ENCODE results near the gene MYO7B. TPM values are rescaled to one million over a fixed set of nuclear protein-coding genes. Genes with fewer than 3 reads are reported as not detected.

Gene MYO7B
- polyA plus RNA-seq, 4 donors, result 14.2 to 28.9 (median 22.9) TPM

DNA sequence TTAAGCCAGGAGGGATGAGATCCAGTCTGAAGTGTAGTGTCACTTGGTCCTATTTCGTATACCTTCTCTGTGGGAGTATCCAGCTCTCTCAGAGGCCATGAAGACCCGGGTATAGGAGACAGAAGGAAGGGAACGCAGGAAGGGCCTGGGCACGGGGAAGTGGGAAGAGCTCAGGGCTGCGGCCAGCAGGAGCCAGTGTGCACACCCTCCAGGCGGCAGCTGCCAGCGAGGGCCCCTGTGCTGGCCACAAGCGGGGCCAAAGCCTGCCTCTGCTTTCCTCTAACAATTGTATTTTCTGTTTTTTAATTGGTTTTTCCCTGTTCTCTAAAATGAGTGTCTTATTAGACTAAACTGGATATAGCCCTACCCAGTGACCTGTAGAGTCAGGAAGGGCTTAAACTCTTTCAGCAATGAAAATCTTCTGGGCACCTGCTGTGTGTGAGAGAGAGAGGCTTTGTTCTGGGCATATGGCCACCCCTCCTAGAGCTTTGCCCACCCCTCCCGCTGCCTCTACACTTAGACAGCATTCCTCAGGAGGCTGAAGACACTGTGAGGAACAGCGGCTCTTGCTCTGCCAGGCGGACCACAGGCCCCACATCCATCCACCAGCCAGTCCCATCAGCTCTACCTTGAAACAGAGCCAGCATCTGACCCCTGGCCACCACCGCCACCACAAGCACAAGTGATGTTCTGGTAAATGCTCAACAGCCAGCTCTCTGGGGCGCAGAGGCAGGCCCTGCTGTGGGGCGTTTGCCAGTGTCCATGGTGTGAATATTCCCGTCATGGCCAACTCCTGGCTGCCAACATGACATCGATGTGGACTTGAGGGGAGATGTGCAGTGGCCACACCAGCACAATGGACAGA, 120.0 kb downstream of the MYO7B start:
- no peak for DNase-seq (ENCODE audit: low read depth in 4 of 4, low spot score in 2 of 4)

DNA sequence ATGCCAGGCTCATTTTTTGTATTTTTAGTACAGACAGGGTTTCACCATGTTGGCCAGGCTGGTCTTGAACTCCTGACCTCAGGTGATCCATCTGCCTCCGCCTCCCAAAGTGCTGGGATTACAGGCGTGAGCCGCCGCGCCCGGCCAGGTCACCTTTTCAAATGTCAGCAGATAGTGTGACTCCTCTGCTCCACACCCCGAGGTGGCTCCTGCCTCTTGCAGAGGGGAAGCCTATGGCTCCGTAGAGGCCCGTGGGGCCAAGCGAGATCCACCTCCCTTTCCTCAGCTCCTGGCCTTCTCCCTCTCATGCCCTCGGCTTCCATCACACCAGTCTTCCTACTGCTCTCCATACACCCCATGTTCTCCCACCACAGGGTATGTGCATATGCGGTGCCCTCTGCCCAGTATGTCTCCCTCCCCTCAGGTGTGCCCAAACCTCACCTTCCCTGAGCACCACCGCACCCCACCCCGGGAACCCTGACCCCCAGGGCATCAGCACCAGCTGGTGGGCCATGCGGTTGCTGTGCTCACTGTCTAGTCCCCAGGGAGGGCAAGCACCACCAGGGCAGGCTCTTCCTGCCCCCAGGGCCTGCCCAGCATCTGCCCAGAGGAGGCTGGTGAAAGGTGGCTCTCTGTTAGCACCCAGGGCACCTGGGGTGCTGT, 121.2 kb downstream of the MYO7B start:
- DNase-seq (ENCODE audit: low read depth in 4 of 4, low spot score in 2 of 4), result no peak

DNA sequence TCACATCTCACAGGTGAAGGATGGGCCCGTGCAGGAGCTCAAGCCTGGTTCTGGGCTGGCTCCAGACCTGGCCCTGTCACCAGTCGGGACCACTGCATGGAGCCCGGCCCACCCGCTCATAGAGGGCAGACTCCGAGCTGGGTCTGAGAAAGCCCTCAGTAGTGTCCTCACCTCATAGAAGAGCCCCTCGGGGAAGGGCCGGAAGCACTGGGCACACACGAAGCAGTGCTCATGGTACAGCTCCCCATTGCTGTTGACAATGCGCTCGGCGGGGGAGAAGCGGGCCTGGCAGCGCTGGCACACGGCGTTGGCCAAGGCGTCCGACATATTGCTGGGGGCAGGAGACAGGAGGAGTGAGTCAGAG, 121.7 kb downstream of the MYO7B start:
- no peak for DNase-seq (ENCODE audit: low read depth in 4 of 4, low spot score in 2 of 4)

DNA sequence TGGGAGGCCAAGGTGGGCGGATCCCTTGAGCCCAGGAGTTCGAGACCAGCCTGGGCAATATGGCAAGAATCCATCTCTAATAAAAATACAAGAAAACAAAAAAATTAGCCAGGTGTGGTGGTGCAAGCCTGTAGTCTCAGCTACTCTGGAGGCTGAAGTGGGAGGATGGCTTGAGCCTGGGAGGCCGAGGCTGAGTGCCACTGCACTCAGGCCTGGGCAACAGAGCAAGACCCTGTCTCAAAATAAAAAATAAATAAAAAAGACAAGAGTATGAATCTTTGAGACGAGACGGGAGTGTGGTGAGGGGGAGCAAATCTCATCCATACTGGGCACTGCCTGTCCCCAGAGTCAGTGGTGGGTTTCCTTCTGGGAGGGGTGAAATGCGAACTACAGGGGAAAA, 122.7 kb downstream of the MYO7B start:
- DNase-seq (ENCODE audit: low read depth in 4 of 4, low spot score in 2 of 4), result no peak

DNA sequence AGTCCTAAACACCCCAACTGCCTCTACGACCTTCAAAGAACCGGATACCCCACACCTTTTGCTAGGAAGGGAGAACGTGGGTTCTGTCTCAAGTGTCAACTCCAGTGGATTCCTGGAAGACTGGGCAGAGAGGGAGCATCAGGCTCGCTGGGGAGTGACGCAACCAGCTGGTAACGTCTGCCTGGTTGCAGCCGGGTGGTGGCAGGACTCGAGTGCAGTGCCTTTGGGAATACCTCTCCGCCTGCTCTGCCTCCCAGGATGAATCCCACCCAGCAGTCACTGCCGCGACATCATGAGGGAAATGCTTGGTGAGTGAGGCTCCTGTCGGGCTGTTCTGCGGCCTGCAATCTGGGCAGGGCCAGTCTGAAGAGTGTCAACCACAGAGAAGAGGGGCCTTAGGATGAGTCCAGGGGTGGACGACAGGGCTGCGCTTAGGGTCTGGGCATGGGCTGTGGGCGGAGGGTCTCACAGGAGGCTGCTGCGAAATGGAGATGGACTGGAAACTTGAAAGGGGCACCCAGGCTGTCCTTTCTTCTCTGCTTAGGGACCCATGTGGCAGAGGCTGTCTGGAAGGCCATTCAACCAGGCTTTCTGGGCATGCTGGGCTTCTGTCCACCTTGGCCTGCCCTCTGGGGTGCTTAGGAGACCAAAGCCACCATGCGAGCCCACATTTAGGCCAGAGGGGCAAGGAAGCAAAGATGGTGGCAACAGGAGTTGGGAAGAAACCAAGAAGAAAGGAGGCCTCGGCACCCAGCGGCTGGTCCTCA, 123.3 kb downstream of the MYO7B start:
- DNase-seq (ENCODE audit: low read depth in 4 of 4, low spot score in 2 of 4), result no peak

DNA sequence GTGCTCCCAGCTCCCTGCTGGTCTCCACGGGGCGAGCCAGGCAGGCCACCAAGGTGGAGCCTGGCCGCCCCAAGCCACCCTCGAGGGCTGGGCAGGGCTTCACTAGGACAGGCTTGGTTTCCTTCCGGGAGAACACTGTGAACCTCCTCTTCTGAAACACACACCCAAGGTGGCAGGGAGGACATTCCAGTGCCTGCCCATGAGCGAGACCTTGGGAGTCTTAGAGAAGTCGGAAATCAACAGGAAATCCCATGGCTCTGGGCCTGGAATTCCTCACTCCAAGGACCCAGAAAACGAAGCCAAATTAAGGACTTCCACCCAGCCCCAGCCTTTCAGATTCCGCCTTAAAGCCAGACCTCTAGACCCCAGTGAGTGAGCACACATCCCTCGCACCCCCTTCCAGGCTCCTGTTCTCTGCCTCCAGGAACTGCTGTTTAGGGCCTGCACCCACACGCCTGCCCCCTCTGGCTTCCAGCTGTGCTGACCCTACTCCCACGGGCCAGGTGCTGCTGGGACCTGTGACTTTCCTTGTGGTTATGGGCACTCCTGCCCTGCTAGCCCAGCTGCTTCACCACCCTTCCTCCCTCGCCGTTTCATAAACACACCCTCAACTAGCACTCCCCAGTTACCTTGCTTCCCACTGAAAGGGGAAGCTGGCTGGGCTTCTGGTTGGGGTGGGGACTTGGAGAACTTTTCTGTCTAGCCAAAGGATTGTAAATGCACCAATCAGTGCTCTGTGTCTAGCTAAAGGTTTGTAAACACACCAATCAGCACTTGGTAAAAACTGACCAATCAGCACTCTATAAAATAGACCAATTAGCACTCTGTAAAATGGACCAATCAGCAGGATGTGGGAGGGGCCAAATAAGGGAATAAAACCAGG, 124.2 kb downstream of the MYO7B start:
- DNase-seq (ENCODE audit: low read depth in 4 of 4, low spot score in 2 of 4), result no peak

DNA sequence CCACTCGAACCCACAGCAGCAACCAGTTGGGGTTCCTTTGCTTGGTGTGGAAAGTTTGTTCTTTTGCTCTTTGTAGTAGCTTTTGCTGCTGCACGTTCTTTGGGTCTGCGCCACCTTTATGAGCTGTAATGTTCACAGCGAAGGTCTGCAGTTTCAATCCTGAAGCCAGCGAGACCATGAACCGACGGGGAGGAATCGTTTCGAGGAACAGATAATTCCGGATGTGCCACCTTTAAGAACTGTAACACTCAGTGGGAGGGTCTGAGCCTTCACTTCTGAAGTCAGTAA, 124.8 kb downstream of the MYO7B start:
- DNase-seq (ENCODE audit: low read depth in 4 of 4, low spot score in 2 of 4), result no peak

DNA sequence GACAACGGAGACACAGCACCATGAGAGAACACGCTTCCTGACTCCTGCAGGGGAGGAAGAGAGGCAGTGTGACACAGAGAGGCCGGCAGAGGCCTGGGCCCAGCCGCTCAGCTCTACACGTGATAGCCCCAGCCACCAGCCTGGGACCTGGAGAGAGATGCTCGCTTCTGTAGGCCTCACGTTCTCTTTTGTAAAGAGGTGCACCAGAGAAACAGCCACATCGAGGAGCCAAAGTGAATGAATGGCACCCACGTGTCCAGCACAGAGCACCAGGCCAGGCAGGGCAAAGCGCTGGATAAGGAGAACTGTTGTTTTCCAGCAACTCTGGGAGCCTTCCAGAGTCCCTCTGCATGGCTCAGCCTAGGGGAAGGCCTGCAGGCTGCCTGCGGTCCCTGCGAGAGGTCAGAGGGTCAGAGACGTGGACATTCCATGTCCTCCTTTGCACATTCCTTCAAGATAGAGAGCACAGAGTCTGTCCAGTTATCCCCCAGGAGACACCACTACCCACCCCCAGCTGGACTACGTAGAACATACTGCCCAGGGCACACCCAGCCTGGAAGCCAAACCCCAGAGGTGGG, 125.7 kb downstream of the MYO7B start:
- DNase-seq (ENCODE audit: low read depth in 4 of 4, low spot score in 2 of 4), result no peak

DNA sequence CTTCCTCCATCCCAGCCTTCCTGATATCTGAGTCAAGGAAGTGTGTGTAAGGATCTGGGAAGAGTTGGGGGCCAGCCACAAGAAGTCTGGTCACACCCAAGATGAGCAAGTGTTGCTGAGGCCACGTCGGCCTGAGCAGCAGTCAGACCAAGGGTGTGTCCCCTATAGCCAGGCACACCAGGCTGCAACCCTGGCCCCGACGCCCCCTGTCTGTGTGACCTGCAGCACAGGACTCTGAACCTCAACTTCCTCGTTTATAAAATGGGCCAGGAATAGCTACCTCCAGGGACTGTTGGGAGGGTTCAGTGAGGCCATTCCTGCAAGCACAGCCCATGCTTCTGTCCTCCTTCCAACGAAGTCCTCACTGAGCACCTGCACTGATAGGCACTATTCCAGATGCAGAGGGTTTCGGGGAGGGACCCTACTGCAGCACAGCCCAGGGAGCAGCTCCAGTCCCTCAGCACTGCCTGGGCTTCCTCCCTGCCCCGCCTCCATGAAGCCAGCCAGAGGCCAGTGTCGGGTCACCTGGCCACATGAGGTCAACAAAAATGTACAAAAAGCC, 126.5 kb downstream of the MYO7B start:
- no peak for DNase-seq (ENCODE audit: low read depth in 4 of 4, low spot score in 2 of 4)

DNA sequence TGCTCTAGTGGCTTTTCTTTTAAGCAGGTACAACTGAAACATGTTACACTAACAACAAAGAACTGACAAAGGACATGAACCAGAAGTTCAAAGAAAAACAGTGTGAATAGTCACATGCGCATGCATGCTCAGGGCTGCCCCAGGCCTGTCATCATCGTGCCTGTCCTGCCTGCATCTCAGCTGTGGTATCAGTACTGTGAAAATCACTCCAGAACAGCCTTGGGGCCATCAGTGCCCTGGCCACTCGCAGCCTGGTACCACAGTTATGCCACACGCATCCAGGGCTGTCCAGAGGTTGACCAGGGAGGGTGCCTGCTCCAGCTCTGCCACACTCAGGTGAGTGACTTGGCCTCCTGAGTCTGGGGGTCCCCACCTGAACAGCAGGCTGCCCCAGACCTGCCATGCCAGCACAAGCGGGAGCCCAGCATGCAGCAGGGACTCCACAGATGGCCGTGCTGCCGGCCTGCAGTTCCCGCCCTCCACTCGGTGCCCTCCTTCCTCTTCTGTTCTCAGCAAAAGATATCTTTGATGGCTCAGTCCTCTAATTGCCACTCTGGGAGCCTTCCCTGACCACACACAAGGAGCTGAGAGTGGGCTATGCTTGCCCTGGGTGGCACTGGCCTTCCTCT, 127.6 kb downstream of the MYO7B start:
- DNase-seq (ENCODE audit: low read depth in 4 of 4, low spot score in 2 of 4), result no peak

DNA sequence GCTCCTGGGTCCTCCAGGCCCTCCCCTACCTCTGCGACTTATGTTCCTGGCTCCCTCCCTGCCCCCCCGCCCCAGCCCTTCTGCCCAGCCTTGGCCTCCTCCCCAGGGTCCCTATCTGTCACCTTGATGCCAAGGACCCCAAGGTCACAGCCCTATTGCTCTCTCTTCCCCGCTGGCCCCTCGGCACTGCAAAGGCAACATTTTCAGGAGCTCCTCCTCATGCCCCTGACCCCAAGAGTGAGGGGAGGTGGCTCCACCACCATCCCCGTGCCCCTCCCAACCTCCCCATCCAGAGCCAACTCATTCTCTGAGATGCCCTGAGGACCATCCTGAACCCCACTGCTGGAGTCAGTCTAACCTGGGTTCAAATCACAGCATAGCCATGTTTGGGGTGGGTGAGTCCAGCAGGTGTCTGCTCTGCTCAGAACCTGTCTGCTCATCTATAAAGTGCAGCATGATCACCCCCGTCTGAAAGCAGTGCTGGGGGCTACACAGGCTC, 128.1 kb downstream of the MYO7B start:
- no peak for DNase-seq (ENCODE audit: low read depth in 4 of 4, low spot score in 2 of 4)

DNA sequence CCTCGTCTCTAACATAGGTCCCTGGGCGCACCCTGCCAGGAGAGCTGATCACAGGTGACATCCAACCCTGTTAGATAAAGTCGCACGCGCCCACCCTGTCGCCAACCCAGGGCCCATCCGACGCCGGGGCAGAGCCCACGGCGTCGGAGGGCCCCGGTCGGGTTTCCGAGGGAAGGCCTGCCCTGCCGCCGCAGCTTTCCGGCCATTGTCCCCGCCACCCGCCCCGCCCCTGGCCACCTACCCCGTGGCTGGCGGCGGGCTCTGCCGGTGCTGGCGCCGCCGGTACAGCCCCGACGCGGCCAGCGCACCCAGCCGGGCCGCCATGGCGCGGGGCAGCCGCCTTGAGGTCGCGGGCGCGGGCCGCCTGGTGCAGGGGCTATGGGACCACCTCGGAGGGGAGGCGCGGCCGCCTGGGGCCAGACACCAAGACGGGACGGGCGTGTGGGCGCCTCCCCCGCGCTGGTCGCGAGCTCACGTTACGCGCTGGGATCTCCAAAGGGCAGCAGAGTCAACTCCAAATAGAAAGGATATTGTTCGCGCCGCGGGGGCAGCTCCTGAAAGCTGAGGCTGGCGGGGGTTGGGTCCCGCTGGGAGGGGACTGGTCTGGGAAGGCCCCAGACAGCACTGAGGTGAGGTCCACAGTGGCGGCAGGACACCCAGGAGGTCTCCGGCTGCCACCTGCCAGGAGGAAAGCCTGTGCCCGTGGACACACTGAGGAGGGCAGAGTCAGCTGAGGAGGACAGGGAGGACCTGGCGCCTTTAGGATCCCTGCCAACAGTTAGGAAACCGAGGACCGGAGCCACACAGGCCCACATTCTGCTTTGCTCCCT, 128.8 kb downstream of the MYO7B start:
- DNase-seq (ENCODE audit: low read depth in 4 of 4, low spot score in 2 of 4), result no peak

DNA sequence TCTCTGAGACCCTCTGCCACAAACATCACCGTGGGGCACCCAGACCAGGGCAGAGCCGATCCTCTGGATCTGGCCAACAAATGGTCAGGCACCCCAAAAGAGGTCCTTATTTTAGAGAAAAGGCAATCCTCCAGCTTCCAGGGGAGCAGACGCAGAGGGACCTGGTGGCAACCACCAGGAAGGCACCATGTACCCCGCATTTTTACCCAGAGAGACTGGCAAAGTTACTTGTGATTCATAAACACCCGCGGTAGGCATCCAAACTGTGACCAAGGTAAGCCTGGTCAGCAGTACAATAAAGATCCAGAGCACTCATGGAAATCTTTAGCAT, 129.4 kb downstream of the MYO7B start:
- DNase-seq (ENCODE audit: low read depth in 4 of 4, low spot score in 2 of 4), result no peak

DNA sequence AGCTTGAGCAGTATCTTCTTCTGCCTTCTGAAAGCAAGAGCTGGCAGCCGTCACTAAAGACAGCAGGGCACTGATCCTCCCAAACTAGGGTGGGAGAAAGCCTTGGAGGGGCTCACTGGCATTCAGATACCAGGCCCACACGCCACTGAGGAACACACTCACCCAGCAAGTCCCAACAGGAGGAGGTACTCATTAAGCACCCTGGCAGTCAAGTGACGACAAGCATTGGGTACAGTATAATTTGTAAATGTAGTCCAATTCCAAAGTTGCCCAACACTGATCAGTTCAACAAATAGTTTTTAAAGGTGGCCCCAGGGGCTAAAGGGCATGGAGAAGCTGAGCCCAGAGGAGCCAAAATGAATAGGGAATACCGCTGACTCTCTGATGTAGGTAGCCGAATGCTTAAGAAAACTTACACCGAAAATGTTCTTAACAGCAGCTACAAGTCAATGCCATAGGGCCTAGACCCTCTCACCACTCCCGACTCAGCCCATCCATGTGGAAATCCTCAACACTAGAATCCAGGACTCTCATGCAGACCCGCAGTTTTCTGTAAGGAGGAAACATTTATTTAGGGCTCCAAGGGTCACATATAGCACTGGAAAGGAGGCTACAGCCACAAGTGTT, 129.9 kb downstream of the MYO7B start:
- no peak for DNase-seq (ENCODE audit: low read depth in 4 of 4, low spot score in 2 of 4)

DNA sequence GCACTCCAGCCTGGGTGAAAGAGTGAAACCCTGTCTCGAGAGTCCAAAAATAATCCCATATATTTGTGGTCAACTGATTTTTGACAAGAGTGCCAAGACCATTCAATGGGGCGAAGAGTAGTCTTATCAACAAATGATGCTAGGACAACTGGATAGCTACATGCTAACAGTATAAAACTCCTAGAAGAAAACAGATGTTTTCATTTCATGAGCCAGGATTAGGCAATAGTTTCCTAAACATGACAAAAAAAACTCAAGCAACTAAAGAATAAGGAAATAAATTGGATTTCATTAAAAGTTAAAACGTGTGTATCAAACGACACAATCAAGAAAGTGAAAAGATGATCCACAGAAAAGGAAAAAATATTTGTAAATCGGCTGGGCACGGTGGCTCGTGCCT, 133.6 kb downstream of the MYO7B start:
- DNase-seq (ENCODE audit: low read depth in 4 of 4, low spot score in 2 of 4), result no peak

DNA sequence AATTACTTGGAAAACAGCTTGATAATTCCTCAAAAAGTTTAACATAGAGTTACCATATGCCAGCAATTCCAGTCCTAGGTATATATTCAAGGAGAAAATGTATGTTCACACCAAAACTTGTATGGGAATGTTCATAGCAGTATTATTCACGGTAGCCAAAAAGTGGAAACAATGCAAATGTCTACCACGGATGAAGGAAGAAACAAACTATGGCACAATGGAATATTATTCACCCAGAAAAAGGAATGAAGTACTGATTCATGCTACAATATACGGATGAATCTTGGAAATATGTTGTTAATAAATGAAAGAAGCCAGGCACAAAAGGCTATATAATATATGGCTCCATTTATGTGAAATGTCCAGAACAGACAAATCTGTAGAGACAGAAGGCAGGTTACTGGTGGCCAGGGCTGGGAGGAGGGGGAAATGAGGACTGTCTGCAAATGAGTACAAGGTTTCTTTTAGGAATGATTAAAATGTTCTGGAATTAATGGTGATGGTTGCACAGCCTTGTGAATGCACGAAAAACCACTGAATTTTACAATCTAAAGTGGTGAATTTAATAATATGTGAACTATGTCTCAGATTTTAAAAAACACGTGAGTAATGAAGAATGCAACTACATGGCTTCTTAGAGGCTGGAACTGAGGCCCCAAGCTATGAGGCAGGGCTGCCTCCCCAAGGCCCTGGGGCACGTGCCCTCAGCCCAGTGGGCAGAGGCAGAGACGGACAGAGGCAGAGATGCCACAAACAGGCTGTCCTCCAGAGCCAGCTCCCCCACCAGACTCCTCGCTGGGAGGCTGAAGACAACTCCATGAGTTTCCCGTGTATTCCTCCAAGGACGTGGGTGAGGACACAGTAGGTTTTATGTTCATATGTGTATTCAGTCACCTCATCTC, 134.8 kb downstream of the MYO7B start:
- no peak for DNase-seq (ENCODE audit: low read depth in 4 of 4, low spot score in 2 of 4)

DNA sequence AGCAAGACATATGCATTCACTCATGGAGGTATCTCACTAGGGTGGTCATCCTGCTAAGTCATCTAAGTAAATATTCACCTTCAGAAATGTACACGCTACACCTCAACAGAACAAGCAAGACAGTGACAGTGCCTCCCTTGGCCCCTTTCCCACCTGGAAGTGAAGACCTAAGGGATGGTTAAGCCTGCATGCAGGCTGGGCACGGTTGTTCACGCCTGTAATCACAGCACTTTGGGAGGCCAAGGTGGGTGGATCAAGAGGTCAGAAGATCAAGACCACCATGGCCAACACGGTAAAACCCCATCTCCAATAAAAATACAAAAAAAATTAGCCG, 135.4 kb downstream of the MYO7B start:
- DNase-seq (ENCODE audit: low read depth in 4 of 4, low spot score in 2 of 4), result no peak

Measured in left renal cortex interstitium (tissue), 4 donors.